GM12864 (cell line): ENCODE measurements around the gene MAP2K4.

Experiments used
- DNase-seq: peaks from one replicate; pipeline ENCODE4 v3.0.0-alpha.2; 2011; ENCODE audit warnings: low read depth
- H3K4me3 ChIP-seq: 2 replicates; pipeline ENCODE4 v1.5.1; 2011; ENCODE audit warnings: mild to moderate bottlenecking, low read depth, low read length, control low read depth
- CTCF ChIP-seq: IDR thresholded peaks from 2 replicates; pipeline ENCODE4 v1.5.1; 2011; ENCODE audit warnings: low read depth, mild to moderate bottlenecking, moderate library complexity, low read length, control low read depth, inconsistent platforms; ENCODE audit errors: missing control alignments

MAP2K4 gene

GRCh38 chr17:12164085-12164484, 143.4 kb downstream of the MAP2K4 start:
- no peak overlapping the region for H3K4me3 ChIP-seq
- no peak for DNase-seq
- no peak for TF ChIP-seq CTCF

- TF ChIP-seq CTCF: no peak
- DNase-seq: no peak
- H3K4me3 ChIP-seq: no peak overlapping the region
Observed at GRCh38 chr17:12178644-12179330, 158.1 kb downstream of the MAP2K4 start.

- H3K4me3 ChIP-seq: no peak overlapping the region
- DNase-seq: peak; percentile 12
Observed at GRCh38 chr17:12180644-12181261, 160.1 kb downstream of the MAP2K4 start.

GRCh38 chr17:12187658-12188057, 167.0 kb downstream of the MAP2K4 start:
- no peak for DNase-seq
- no peak for TF ChIP-seq CTCF
- no peak overlapping the region for H3K4me3 ChIP-seq

More at GRCh38 chr17:12180644-12181261, 160.1 kb downstream of the MAP2K4 start:
- TF ChIP-seq CTCF: peak; percentile 61

- no peak for TF ChIP-seq CTCF
- H3K4me3 ChIP-seq: no peak overlapping the region
- DNase-seq: no peak
Observed at GRCh38 chr17:12193144-12193735, 172.6 kb downstream of the MAP2K4 start.
